HG03565 (cell line): ENCODE results near the gene TUBA4A.

Experiments
- ATAC-seq: cut with Tn5 transposase; IDR thresholded peaks from one replicate; pipeline ENCODE4 v1.9.1; 2021; ENCODE audit warnings: mild to moderate bottlenecking, moderate library complexity; ENCODE audit not compliant: unreplicated experiment

The TUBA4A gene

DNA sequence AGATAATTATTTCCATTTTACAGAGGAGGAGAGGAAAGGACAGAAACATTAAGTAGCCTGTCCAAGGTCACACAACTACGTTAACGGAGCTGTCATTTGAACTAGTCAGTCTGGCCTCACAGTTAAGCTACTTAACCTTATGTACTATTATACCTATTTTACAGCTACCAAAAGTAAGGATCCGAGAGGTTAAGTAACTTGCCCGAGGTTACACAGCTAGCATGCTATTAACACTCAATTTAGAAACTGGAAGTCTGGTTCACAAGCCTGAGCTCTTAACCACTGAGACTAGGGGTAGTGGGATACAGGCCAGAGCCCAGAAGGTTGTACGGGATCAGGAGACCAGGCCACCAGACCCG is 8.9 kb downstream of the TUBA4A start:
- ATAC-seq = no peak

DNA sequence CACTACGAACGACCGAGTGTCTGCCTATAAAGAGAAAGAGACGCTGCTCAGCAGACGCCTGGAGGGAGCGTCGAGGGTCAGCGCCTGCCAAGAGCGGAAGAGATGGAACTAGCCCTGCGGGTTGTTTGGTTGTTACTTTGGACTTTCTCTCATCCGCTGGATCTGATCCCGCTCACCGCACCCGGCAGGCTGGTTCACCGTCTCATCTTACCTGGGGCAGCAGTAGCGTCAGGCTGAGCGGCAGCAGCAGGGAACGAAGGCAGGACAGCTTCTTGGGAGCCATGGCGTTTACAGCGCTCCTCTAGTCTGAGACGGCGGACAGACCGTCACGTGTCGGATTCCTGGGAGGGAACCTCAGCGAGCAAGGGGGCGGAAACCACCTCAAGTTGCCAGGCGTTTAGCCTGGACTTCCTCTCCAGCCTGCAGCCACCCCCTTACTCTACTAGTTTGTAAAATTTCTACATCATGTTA is 10.4 kb downstream of the TUBA4A start:
- no peak for ATAC-seq

DNA sequence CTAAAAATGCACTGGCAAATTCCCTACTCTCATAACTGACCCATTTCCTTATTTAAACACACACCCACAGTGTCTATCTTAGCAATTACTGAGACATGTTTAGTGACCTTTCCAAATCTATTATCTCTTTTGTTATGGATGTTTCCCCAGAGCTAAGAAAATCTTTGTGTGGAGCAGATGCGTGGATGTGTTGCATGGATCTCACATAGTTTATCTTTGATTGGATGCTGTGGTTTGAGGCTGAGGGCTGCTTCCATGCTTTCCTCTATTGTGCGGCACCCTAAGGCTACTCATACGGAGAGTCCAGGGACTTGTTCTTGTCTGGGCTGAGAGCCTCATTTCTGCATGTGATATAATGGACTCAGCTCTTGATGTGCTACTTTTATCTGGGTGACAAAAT is 19.4 kb downstream of the TUBA4A start:
- ATAC-seq = no peak

DNA sequence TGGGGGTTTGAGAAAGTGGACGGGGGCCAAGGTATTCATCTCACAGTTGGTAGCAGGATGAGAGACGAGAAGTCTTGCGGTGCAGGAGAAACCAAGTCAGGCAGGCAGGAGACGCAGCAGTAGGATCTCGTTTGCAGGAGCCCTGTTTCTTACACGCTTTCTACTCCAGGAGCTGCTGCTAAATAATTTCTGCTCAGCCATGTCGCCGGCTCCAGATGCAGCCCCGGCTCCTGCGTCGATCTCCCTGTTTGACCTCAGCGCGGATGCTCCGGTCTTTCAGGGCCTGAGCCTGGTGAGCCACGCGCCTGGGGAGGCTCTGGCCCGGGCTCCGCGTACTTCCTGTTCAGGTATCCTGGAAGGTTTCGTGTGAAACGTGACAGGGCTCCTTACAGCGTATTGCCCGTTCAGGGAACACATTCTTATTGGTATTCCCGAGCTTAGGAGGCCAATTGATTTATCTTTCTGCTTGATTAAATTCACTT is 23.6 kb downstream of the TUBA4A start:
- no peak for ATAC-seq

DNA sequence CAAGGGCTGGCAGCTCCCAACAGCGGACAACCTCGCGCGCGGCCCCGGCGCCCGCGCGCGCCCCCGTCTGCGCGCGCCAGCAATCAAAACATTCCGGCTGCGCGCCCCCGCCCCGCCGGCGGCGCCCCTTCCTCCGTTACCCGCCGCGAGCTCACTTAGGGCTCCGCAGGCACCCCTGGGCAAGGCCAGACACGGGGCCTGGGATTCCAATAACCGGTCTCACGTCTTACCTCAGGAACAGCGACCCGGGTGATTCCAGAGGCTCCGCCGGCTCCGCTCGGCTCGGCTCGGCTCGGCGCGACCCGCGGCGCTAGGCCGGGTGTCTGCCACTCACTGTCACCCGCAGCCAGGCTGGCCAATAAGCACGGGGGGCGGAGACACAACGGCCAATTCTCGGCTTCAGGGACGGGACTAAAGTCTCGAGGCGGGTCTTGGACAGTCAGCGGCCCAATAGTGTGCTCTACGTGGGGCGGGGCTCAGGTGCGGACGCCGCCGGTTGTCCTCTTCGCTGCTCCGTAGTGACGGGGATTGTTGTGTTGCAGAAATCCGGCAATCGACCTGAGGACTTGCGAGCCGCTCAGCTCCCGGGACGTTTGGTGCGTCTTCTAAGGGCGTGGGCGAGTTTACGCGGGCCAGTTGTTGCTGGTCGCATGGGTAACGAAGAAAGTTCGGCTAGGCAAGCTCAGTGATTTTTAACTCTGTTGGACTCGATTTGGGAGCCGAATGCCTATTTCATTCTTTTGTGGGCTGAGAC is 24.2 kb downstream of the TUBA4A start, which contains the start of the genes ANKZF1 and ATG9A:
ANKZF1 (plus strand) TSS at position 502 of the 754 bp plus-strand sequence. CDS start 452 bp downstream, outside the sequence.
ATG9A (minus strand) TSS at position 332 of the 754 bp plus-strand sequence. CDS start 1,612 bp downstream, outside the sequence.
- ATAC-seq = peak; percentile 88

DNA sequence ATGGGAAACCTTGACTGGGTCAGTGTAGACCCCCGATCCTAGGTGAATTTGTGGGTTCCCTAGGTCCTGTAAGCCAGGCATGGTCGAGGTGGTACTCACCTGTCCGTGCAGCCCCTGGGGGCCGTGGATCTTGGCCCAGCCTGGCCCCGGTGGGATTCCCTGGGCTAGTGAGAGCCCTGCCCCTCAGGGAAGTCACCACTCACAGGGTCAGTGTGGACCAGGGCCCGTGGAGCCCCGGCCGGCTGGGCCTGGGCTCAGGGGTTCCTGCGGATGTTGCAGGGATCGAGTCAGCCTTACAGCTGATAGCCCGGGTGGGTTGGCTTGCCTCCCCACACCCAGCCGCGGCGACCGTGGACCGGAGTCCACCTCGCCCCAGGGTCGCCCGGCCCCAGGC is 24.8 kb downstream of the TUBA4A start:
- peak; percentile 15 for ATAC-seq

DNA sequence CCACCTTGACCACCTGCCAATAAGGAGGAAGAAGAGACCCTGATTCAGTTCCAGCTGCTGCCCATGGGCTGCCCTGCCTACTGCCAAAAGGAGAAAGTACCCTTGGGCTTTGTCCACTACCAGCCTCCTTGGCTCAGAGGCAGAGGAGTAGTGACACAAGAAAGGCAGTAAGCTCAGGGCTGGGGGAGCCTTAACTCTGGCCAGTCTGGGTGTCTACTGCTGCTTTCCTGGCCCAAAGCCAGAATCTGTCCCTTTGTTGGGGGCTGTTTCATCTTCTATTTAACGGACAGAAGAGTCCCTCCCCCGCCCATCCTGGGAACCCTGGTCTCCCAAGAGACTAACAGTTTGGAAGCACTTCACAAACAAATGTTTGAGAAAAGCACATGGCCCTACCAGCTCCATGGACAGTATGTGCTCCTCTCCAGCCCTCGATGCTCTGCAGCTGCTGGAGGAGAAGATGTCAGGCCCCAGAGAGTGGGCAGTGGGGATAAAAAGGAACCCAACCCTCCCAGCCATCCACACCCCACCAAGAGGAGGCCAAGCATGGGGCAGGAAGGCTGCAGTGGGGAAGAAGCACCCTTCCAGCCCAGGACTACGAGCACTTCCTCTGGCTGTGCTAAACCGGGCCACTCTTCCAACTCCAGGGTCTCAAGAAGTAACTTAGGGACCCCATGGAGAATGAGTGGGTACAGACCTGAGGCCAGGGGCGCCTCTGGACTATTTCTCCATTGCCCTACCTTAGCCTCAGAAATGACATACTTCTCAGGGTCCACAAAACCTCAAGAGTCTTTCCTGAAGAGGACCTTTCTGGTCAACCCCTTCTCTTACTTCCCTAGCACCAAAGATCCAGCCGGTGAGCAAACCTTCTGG is 25.4 kb downstream of the TUBA4A start:
- no peak for ATAC-seq

DNA sequence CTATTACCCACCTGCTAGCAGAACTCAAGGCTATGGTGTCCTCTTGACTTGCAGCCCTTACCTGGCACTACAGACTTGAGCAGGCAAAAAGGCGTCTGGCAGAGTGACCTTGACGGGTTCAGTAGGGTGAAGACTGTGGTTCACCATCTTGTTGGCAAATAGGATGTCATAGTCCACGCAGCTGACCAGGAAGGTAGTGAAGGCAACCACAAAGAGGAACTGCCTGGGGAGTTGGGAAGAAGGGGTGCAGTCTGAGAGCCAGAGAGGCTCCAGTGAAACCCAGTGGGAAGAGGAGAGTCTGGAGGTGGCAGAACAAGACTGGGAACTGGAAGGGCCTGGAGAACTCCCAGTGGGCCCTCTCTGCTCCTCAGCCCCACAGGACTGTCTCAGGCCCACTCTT is 28.4 kb downstream of the TUBA4A start:
- ATAC-seq = no peak

DNA sequence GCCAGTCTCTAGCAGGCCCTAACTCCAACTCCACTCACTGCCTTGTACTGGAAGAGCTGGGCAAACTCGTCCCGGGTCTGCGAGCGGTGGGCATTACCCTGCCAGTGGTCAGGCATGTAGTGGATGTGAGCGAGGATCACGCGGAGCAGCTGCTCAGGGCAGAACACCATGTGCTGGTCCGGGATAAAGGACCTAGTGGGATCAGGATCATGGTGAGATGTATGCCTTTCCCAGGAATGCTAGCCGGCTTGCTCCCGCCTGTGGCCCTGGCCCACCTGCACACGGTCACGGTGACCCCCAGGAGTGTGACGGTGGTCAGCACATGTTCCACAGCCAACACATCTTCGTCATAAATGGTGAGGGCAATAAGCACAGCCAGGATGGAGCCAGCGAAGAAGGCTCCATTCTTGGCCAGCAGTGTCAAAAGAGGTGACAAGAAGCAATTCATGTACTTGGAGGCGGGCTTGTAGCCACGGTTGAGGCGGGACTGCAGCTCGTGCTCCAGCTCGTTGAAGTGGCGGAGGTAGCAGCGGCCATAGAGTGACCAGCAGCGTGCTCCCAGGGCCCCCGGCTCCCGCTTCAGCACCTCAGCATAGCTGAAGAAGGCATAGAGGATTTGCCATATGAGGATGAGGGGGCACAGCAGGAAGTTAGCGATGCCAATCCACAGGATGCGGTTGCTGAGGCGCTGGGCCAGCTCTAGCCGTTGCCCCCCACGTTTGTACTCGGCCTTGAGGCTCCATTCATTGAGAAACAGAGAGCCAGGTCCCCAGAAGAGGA is 29.7 kb downstream of the TUBA4A start:
- no peak for ATAC-seq

DNA sequence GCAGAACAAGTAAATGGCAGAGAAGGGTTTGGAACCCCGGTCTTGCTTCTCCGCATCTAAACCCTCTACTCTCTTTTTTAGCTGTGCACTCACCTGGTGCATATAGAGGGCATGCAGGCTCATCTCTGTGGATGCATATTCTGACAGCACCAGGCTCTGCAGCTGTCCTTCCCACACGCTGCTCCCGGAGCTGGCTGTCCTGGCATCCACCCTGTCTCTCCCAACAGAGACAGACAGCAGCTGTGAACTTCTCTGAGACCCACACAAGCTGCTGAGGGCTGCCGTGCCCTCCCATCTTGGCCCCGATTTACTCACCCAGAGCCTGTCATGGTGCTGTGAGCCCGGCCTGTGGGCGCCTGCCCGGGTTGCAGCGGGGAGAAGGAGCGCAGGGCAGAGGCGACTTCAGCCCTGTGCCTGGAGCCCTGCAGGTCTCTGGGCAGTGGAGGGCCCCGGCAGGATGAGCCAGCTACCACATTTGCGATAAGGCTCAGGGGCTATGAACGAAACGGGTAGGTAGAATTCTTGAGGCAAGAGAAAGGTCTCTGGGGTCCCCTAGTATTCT is 31.7 kb downstream of the TUBA4A start:
- no peak for ATAC-seq

DNA sequence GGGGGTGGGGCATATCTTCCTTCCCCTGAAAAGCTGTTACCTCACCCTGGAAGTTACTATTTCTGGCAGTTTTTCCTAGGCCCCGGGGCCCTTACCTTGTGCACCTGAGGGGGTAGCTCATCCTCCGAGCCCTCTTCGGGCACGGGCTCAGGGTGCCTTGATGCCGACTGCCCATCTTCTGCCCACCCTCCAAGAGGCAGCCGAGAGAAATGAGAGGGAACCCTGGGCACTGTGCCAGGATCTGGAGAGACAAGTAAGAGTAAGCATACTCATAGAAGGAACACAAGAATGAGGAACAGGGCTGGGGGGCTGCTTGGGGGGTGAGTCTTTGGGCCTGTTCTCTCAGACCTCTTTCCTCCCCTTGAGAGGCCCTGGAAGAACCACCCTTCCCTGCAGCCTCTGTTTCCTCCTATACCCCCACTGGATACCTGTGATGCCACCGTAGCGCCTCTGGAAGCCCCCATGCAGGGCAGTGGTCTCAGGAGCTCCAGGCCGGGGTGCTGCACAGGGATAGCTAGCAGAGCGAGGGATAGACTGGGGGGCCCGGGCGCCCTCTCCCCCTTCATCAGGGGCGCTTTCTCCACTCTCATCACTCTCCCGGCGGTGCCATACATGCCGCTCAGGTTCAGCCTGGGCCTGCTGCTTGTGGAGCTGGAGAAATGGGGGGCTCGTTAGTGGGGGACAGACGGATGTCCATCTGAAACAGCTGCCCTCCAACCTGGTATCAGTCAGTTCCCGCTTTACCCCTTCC is 32.9 kb downstream of the TUBA4A start:
- ATAC-seq = no peak

DNA sequence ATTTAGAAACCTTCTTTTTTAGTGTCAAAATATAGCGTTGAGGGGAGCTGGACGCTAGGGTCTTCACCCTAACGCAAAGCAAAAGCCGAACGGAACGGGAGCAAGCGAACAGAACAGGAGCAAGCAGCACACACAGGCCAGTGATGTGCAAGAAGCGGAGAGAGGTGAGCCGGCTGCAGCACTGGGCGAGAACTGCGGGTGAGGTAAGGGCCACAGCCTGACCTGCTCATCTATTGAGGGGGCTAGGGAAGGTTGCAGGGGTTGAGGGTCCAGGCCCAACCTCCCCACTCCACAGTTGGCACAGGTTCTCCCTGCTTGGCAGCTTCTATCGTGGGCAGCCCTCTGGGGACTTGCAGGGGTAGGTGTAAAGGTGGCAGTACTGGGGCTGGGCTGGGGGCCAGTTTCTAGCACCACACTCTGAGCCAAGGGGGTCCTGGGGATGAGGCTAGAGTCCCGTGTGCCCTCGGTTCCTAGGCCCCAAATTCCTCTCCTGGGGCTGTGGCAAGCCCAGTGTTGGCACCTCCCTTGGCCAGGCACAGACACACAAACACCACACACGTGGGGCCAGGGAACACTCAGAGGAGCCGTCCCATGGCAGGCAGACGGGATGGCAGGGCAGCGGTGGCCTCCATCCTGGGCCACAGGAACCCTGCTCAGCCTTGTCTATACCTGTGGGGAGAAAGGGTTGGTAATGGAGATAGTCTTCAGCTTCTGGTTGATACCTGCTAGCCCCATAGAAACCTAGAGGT is 33.8 kb downstream of the TUBA4A start:
- ATAC-seq = no peak

DNA sequence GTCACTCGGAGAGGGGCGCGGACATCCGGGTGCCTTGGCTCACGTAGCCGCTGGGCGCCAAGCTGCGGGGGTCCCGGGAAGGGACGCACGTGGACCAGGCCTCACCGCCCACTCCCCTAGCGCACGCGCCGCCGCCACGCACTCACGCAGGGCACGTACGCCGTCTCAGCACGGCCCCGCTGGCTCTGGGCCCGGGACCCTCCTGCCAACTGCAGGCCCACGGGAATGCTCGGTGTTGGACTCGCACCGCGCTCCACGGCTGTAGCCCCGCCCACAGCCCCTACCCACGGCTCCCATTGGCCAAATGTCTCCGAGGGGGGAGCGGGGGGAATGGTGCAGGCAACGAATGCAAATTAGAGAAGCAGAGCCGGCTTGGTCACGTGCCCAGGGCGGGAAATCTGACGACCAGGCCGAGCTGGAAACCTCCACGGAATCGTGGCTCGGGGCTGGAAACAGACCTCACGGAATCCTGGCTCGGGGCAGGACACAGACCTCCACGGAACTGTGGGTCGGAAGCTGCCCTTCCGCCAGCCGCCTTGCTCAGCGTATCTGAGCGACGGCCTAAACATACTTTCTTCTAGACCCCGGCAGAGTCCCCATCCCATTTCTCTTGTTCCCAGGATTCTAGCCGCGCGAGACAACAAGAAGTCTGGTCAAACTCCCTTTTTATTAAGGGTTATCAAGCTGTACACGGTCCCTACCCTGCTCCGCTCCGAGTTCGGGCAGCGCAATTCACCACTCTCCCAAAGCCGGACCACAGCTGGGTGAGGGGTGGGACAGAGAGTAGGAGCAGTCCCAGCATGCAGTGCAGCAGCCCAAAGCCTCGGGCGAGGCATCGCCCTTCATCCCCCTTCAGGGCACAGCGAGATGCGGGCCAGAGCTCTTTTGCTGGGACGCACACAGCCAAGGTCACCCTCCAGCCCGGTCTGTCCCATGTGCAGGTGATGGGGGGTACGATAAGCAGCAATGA is 34.7 kb downstream of the TUBA4A start, which contains the start of gene ABCB6:
ABCB6 (minus strand) TSS at position 227 of the 970 bp plus-strand sequence. CDS start 285 bp downstream, outside the sequence.
- ATAC-seq = peak; percentile 44

DNA sequence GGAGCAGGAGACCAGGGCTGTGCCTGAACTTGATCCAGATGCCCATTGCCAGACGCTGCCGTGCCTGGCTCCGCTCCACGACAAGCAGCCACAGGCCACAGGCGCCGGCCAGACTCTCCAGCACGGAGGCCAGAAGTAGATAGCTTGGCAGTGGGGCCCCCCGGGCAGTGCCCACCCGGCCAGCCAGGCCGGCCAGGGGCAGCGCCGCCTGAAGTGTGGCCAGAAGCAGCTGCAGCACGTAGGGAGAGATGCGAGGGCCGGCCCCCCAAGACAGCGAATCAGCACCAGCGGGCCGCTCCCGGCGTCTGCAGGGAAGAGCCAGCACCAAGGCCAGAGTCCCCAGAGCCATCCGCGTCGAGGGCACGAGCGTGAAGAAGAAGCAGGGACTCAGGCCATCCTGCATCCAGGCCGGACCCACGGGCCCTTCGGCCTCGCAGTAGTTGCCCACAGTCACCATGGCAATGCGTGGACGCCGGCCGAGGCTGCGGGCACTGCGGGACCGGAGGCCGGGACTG is 35.4 kb downstream of the TUBA4A start:
- ATAC-seq = peak; percentile 5

DNA sequence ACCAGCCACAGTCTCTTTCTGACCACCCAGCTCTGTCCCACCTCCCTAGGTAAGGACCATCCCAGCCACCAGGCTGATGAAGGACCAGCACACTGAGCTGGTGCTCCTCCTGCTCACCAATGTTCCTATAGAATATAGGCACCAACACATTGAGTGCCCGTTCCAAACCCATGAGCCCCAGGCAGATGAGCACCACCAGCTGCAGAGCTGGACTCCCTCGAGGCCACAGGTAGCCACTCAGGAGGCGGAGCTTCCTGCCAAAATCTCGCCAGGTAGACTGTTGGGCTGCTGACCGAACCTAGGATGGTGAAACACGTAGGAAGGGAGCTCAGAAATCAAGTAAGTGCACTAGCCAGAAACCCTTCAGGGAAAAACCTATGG is 37.2 kb downstream of the TUBA4A start:
- no peak for ATAC-seq

DNA sequence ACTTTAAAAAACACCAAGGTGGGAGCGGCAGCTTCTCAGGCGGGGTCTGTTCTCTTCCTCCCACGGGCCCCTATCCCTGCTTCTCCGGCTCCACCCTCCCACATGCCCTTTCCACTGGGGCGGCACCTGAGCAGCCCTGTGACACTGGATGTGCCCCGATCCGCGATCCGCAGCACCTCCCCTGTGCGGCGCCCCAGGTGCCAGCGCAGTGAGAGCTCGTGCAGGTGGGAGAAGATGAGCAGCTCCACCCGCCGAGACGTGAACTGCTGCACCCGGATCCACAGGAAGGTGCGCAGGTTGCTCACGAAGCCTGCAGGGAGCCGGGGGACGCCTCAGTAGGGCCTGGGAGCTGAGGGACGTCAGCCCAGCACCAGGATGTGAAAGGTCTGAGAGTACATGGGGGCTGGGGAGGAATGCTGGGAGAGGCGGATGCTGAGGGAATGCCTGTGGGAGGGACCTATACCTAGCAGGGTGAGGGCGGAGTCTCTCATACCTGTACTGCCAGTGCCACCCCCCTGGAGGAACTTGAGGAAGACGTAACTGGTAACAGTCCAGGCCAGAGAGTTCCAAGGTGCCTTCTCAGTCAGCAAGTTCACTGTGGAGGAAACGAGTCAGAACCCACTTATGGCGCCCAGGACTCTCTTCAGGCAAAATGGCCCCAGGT is 37.7 kb downstream of the TUBA4A start:
- ATAC-seq = no peak

DNA sequence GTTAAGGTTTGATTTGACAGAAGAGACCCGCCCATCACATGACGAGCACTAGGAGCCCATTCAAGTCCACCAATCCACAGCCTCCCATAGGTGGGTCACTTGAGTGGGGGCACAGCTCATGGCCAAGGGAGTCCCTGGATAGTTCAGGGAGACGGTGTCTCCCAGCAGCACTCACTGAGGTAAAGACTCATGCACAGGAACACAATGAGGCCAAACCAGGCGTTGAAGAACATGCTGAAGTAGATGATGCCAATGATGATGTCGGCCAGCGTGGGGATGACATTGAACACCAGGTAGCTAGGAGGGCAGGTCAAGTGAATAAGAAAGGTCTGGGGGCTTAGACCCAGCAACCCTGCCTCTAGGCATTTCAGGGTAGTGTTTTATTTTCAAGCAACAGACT is 38.9 kb downstream of the TUBA4A start:
- no peak for ATAC-seq
